Liver (tissue), 9 donors: Measurements from ENCODE around the gene CYTH2. TPM values are rescaled to one million over a fixed set of nuclear protein-coding genes. Genes with fewer than 3 reads are reported as not detected.

ENCODE experiments used
- DNase-seq: peaks from one replicate; pipeline ENCODE4 v3.0.0-alpha.2; 2017; ENCODE audit warnings: low spot score
- H3K27ac ChIP-seq, 2 donors: one replicate each; pipeline ENCODE4 v1.7.0; 2013; ENCODE audit warnings: inconsistent platforms in 2 of 2, low read length in 2 of 2, control low read depth in 1 of 2, low read depth in 1 of 2, mild to moderate bottlenecking in 1 of 2
- H3K27me3 ChIP-seq, 4 donors: one replicate each; pipeline versions ENCODE4 v1.6.1 to v1.7.0; 2013; ENCODE audit warnings: low read length in 3 of 4, inconsistent platforms in 1 of 4, mild to moderate bottlenecking in 1 of 4, moderate library complexity in 1 of 4; ENCODE audit not compliant: control insufficient read depth in 4 of 4, insufficient read depth in 4 of 4
- H3K36me3 ChIP-seq, 4 donors: one replicate each; pipeline versions ENCODE4 v1.6.1 to v1.7.0; 2013; ENCODE audit warnings: low read length in 3 of 4, mild to moderate bottlenecking in 3 of 4, low read depth in 1 of 4, moderate library complexity in 1 of 4; ENCODE audit not compliant: control insufficient read depth in 4 of 4, insufficient read depth in 3 of 4
- H3K4me1 ChIP-seq, 4 donors: one replicate each; pipeline versions ENCODE4 v1.6.1 to v1.7.0; 2013; ENCODE audit warnings: low read length in 3 of 4, mild to moderate bottlenecking in 3 of 4, moderate library complexity in 1 of 4; ENCODE audit not compliant: control insufficient read depth in 4 of 4, insufficient read depth in 4 of 4
- H3K4me3 ChIP-seq, 3 donors: one replicate each; pipeline versions ENCODE4 v1.6.1 to v1.7.0; 2013; ENCODE audit warnings: low read length in 3 of 3, control low read depth in 1 of 3, low read depth in 1 of 3, mild to moderate bottlenecking in 1 of 3
- H3K9ac ChIP-seq, 2 donors: one replicate each; pipeline ENCODE4 v1.7.0; 2013; ENCODE audit warnings: low read length in 2 of 2, mild to moderate bottlenecking in 2 of 2, moderate library complexity in 2 of 2, control low read depth in 1 of 2, low read depth in 1 of 2
- H3K9me3 ChIP-seq, 4 donors: one replicate each; pipeline versions ENCODE4 v1.6.1 to v1.7.0; 2013; ENCODE audit warnings: low read length in 3 of 4; ENCODE audit not compliant: control insufficient read depth in 4 of 4
- CTCF ChIP-seq: fragments of 150-350 bp; IDR thresholded peaks from 2 replicates; pipeline ENCODE4 v1.5.1; 2017; ENCODE audit warnings: improper control_type of control experiment, low read depth, low read length; ENCODE audit not compliant: missing input control
- EGR1 ChIP-seq, 2 donors: IDR thresholded peaks; 2 replicates each; pipeline ENCODE4 v1.6.1; 2016 to 2018; ENCODE audit warnings: antibody characterized with exemption in 2 of 2, low read depth in 2 of 2
- FOXA2 ChIP-seq: IDR thresholded peaks from 2 replicates; pipeline ENCODE4 v1.6.1; 2016; ENCODE audit warnings: antibody characterized with exemption
- GABPA ChIP-seq, 2 donors: IDR thresholded peaks in 1 of 2; conservative IDR thresholded peaks in 1 of 2; 2 replicates each; pipeline ENCODE4 v1.6.1; 2016; ENCODE audit warnings: antibody characterized with exemption in 2 of 2, mild to moderate bottlenecking in 1 of 2, moderate library complexity in 1 of 2
- HNF4A ChIP-seq, 2 donors: conservative IDR thresholded peaks; 2 replicates each; pipeline ENCODE4 v1.6.1; 2016; ENCODE audit warnings: antibody characterized with exemption in 2 of 2, mild to moderate bottlenecking in 2 of 2
- JUND ChIP-seq, 2 donors: IDR thresholded peaks; 2 replicates each; pipeline ENCODE4 v1.6.1; 2016; ENCODE audit warnings: antibody characterized with exemption in 2 of 2
- NR2F2 ChIP-seq: IDR thresholded peaks from 2 replicates; pipeline ENCODE4 v1.6.1; 2016; ENCODE audit warnings: antibody characterized with exemption
- RAD21 ChIP-seq, 2 donors: IDR thresholded peaks; 2 replicates each; pipeline ENCODE4 v1.6.1; 2016; ENCODE audit warnings: antibody characterized with exemption in 2 of 2, mild to moderate bottlenecking in 2 of 2
- RXRA ChIP-seq, 2 donors: IDR thresholded peaks; 2 replicates each; pipeline ENCODE4 v1.6.1; 2017 to 2018; ENCODE audit warnings: antibody characterized with exemption in 2 of 2, mild to moderate bottlenecking in 1 of 2
- SP1 ChIP-seq: IDR thresholded peaks from 2 replicates; pipeline ENCODE4 v1.6.1; 2018; ENCODE audit warnings: antibody characterized with exemption, mild to moderate bottlenecking
- WGBS: extraction: QIAGEN DNeasy Blood & Tissue Kit; methylation state at CpG from one replicate; pipeline ENCODE4 v1.1.7; 2013; 5-methylcytosine and 5-hydroxymethylcytosine counted together
- polyA plus RNA-seq, 2 donors: library from polyadenylated mRNA; stranded (reverse) in 1 of 2; unstranded in 1 of 2; fragments of 200-250 nt in 1 of 2; fragments of >200 nt in 1 of 2; fragmentation: Nextera tagmentation in 1 of 2; extraction: Ambion mirVana in 1 of 2; gene quantifications; one replicate each; pipeline versions ENCODE4 v1.2.1 to v1.2.3, GENCODE V29; 2013 to 2015
- total RNA-seq, 2 donors: library from RNA; depleted of rRNA; stranded (reverse); fragments of >200 nt; gene quantifications; one replicate each; pipeline ENCODE4 v1.2.3, GENCODE V29; 2014
- TF ChIP-seq, protein P1 (sequence below): IDR thresholded peaks from 2 replicates; pipeline ENCODE4 v1.6.1; 2016; ENCODE audit warnings: antibody characterized with exemption
- TF ChIP-seq, protein P2 (sequence below): IDR thresholded peaks from 2 replicates; pipeline ENCODE4 v1.6.1; 2016; ENCODE audit warnings: antibody characterized with exemption
- TF ChIP-seq, protein P3 (sequence below): IDR thresholded peaks from 2 replicates; pipeline ENCODE4 v1.6.1; 2016; ENCODE audit warnings: antibody characterized with exemption, mild to moderate bottlenecking
- donor health status: healthy.
- donor health status: healthy.
- donor health status: healthy.
- donor health status: healthy.
- donor health status: healthy.

CYTH2 gene
- total and polyA plus RNA-seq, 4 donors, result 13.0 to 16.9 (median 13.2) TPM

DNA sequence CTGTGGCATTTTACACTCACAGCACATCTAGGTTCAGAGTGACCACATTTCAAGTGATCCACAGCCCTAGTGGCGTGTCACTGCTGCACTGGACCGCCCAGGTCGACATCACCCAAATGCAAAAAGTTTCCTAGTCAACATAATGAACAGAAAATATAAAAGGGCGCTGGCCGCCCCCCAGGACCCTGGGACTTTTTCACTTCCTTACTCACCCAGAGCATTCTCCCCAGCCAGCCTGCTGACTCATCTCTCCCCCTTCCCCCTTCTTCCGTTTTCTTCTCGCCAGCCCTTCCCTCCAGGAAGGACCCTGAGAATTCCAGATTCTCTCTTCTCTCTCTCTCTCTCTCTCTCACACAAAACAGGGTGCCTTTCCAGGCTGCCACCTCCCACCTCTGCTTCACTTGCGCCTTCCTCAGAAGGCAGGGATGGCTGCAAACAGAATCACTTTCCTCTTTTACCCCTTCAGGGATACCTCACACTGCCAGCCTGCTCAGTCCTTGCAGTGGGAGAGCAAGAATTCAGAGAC, 44.4 kb upstream of the CYTH2 start:
- TF ChIP-seq JUND (IDR thresholded peaks at IDR 0.05) (peak in 1 of 2 donors; percentile 13), CTCF (no peak), RAD21 (IDR thresholded peaks at IDR 0.05) (no peak), GABPA (IDR thresholded peaks at IDR 0.05 in 1 of 2, conservative IDR thresholded peaks at IDR 0.05 in 1 of 2) (no peak), HNF4A (conservative IDR thresholded peaks at IDR 0.05) (no peak), SP1 (no peak), RXRA (IDR thresholded peaks at IDR 0.05) (no peak)
- TF ChIP-seq, protein P1, sequence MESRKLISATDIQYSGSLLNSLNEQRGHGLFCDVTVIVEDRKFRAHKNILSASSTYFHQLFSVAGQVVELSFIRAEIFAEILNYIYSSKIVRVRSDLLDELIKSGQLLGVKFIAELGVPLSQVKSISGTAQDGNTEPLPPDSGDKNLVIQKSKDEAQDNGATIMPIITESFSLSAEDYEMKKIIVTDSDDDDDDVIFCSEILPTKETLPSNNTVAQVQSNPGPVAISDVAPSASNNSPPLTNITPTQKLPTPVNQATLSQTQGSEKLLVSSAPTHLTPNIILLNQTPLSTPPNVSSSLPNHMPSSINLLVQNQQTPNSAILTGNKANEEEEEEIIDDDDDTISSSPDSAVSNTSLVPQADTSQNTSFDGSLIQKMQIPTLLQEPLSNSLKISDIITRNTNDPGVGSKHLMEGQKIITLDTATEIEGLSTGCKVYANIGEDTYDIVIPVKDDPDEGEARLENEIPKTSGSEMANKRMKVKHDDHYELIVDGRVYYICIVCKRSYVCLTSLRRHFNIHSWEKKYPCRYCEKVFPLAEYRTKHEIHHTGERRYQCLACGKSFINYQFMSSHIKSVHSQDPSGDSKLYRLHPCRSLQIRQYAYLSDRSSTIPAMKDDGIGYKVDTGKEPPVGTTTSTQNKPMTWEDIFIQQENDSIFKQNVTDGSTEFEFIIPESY, result no peak
- H3K9me3 ChIP-seq, result no peaks in the 10 kb centered on the region

GRCh38 chr19:48428670-48429069, 40.5 kb upstream of the CYTH2 start:
- H3K27ac ChIP-seq, result no peak overlapping the region
- H3K36me3 ChIP-seq, result no peaks in the 10 kb centered on the region
- no peaks in the 10 kb centered on the region for H3K4me1 ChIP-seq
- 94% methylated on average over 1 of the region's 1 CpG for WGBS
- no peaks in the 10 kb centered on the region for H3K27me3 ChIP-seq
- no peak for DNase-seq
- H3K9ac ChIP-seq, result no peak overlapping the region
- H3K9me3 ChIP-seq, result no peaks in the 10 kb centered on the region
- TF ChIP-seq RAD21 (IDR thresholded peaks at IDR 0.05) (no peak), NR2F2 (no peak), GABPA (IDR thresholded peaks at IDR 0.05 in 1 of 2, conservative IDR thresholded peaks at IDR 0.05 in 1 of 2) (no peak), SP1 (no peak), EGR1 (IDR thresholded peaks at IDR 0.05; ENCODE audit: low read depth in 2 of 2) (no peak), FOXA2 (no peak), HNF4A (conservative IDR thresholded peaks at IDR 0.05) (no peak)
- TF ChIP-seq, protein P2, sequence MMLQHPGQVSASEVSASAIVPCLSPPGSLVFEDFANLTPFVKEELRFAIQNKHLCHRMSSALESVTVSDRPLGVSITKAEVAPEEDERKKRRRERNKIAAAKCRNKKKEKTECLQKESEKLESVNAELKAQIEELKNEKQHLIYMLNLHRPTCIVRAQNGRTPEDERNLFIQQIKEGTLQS, result no peak
- TF ChIP-seq, protein P3, sequence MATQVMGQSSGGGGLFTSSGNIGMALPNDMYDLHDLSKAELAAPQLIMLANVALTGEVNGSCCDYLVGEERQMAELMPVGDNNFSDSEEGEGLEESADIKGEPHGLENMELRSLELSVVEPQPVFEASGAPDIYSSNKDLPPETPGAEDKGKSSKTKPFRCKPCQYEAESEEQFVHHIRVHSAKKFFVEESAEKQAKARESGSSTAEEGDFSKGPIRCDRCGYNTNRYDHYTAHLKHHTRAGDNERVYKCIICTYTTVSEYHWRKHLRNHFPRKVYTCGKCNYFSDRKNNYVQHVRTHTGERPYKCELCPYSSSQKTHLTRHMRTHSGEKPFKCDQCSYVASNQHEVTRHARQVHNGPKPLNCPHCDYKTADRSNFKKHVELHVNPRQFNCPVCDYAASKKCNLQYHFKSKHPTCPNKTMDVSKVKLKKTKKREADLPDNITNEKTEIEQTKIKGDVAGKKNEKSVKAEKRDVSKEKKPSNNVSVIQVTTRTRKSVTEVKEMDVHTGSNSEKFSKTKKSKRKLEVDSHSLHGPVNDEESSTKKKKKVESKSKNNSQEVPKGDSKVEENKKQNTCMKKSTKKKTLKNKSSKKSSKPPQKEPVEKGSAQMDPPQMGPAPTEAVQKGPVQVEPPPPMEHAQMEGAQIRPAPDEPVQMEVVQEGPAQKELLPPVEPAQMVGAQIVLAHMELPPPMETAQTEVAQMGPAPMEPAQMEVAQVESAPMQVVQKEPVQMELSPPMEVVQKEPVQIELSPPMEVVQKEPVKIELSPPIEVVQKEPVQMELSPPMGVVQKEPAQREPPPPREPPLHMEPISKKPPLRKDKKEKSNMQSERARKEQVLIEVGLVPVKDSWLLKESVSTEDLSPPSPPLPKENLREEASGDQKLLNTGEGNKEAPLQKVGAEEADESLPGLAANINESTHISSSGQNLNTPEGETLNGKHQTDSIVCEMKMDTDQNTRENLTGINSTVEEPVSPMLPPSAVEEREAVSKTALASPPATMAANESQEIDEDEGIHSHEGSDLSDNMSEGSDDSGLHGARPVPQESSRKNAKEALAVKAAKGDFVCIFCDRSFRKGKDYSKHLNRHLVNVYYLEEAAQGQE, result no peak
- H3K4me3 ChIP-seq, result no peak overlapping the region

More for the DNA sequence above, 44.4 kb upstream of the CYTH2 start:
- Histone ChIP-seq H3K36me3 (no peaks in the 10 kb centered on the region), H3K9ac (no peak overlapping the region), H3K4me1 (no peaks in the 10 kb centered on the region), H3K27ac (no peak overlapping the region), H3K4me3 (no peak overlapping the region), H3K27me3 (no peaks in the 10 kb centered on the region)
- 46% methylated on average over 8 of the region's 8 CpGs for WGBS
- DNase-seq, result no peak
